CD8-positive, alpha-beta memory T cell (primary cell): ENCODE data around the gene PDZD7. TPM values are rescaled to one million over a fixed set of nuclear protein-coding genes. Genes with fewer than 3 reads are reported as not detected.
A peak's percentile ranks its signal among the peaks of the same experiment; 100 is the strongest.

Experiments used
- CTCF ChIA-PET: fragments of 350-600 bp; sonication (Branson Sonifier 250); formaldehyde crosslinking; loops from one replicate; lab custom pipeline; 2021; ENCODE audit warnings: antibody characterized with exemption; lab: Charles Lee
- POLR2A ChIA-PET: fragments of 350-600 bp; sonication (Branson Sonifier 250); formaldehyde crosslinking; loops from one replicate; lab custom pipeline; 2021; ENCODE audit warnings: antibody characterized with exemption; lab: Charles Lee
- DNase-seq, 5 donors: peaks; one replicate each; pipeline versions ENCODE4 v3.0.0 to v3.0.0-alpha.2; 2020 to 2022; ENCODE audit warnings: mixed read lengths in 1 of 5
- H3K27ac ChIP-seq: one replicate; pipeline ENCODE4 v1.7.0; 2013; ENCODE audit warnings: low read depth, mild to moderate bottlenecking, low read length, moderate library complexity
- H3K27me3 ChIP-seq: 2 replicates; pipeline ENCODE4 v1.7.0; 2013; ENCODE audit warnings: low read length, mild to moderate bottlenecking; ENCODE audit not compliant: insufficient read depth, poor library complexity, severe bottlenecking
- H3K36me3 ChIP-seq: 2 replicates; pipeline ENCODE4 v1.7.0; 2013; ENCODE audit warnings: mild to moderate bottlenecking, low read length, moderate library complexity; ENCODE audit not compliant: insufficient read depth
- H3K4me1 ChIP-seq: 2 replicates; pipeline ENCODE4 v1.7.0; 2013; ENCODE audit warnings: mild to moderate bottlenecking, low read length, moderate library complexity; ENCODE audit not compliant: insufficient read depth
- H3K4me3 ChIP-seq: 2 replicates; pipeline ENCODE4 v1.7.0; 2013; ENCODE audit warnings: mild to moderate bottlenecking, low read length
- H3K9me3 ChIP-seq: 2 replicates; pipeline ENCODE4 v1.7.0; 2013; ENCODE audit warnings: mild to moderate bottlenecking, low read length
- H3K27ac Mint-ChIP-seq, 8 donors: one replicate each; pipeline ENCODE4 v1.8.0; 2020 to 2021; ENCODE audit warnings: mixed read lengths in 8 of 8, mild to moderate bottlenecking in 6 of 8, inconsistent platforms in 3 of 8, moderate library complexity in 3 of 8
- H3K27me3 Mint-ChIP-seq, 2 donors: one replicate each; pipeline ENCODE4 v1.8.0; 2020 to 2021; ENCODE audit warnings: mixed read lengths in 2 of 2, mild to moderate bottlenecking in 1 of 2, moderate library complexity in 1 of 2
- H3K36me3 Mint-ChIP-seq, 3 donors: one replicate each; pipeline ENCODE4 v1.8.0; 2020 to 2021; ENCODE audit warnings: mixed read lengths in 3 of 3, inconsistent platforms in 1 of 3, mild to moderate bottlenecking in 1 of 3
- H3K4me1 Mint-ChIP-seq, 3 donors: one replicate each; pipeline ENCODE4 v1.8.0; 2020 to 2021; ENCODE audit warnings: mixed read lengths in 3 of 3, inconsistent platforms in 1 of 3, mild to moderate bottlenecking in 1 of 3
- H3K4me3 Mint-ChIP-seq, 7 donors: one replicate each; pipeline ENCODE4 v1.8.0; 2020 to 2021; ENCODE audit warnings: mixed read lengths in 7 of 7, mild to moderate bottlenecking in 6 of 7, moderate library complexity in 4 of 7, inconsistent platforms in 2 of 7
- H3K9me3 Mint-ChIP-seq, 5 donors: one replicate each; pipeline ENCODE4 v1.8.0; 2020 to 2022; ENCODE audit warnings: mixed read lengths in 5 of 5, mild to moderate bottlenecking in 3 of 5, moderate library complexity in 2 of 5, inconsistent platforms in 1 of 5
- polyA plus RNA-seq: library from polyadenylated mRNA; unstranded; fragments of 300-500 nt; fragmentation: Illumina TruSeq; gene quantifications from one replicate; pipeline ENCODE4 v1.2.3, GENCODE V29; 2021
- total RNA-seq, 2 experiments: library from RNA; stranded (reverse); gene quantifications; one replicate each; pipeline ENCODE4 v1.2.3, GENCODE V29; 2021

The PDZD7 gene
- total and polyA plus RNA-seq, 3 experiments from 2014 or later, result 0.23 to 0.33 (median 0.31) TPM

DNA sequence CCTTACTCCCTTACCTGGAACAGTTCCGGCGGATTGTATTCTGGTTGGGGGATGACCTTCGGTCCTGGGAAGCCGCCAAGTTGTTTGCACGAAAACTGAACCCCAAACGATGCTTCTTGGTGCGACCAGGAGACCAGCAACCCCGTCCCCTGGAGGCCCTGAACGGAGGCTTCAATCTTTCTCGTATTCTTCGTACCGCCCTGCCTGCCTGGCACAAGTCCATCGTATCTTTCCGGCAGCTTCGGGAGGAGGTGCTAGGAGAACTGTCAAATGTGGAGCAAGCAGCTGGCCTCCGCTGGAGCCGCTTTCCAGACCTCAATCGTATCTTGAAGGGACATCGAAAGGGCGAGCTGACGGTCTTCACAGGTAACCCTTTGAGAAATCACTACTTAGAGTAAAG, 41.8 kb downstream of the PDZD7 start:
- peaks cover 13% of the 10 kb centered on the region for H3K36me3 ChIP-seq
- peaks cover 11 to 65% (median 15%) of the 10 kb centered on the region in 3 donors for H3K36me3 Mint-ChIP-seq
- no peaks in the 10 kb centered on the region for H3K9me3 Mint-ChIP-seq
- no peak overlapping the region for H3K4me3 ChIP-seq
- no peak overlapping the region for H3K27ac ChIP-seq
- peaks cover 38 to 58% (median 40%) of the 10 kb centered on the region in 3 donors for H3K4me1 Mint-ChIP-seq
- peaks cover 0 to 1% of the 10 kb centered on the region in 2 donors for H3K27me3 Mint-ChIP-seq
- H3K4me1 ChIP-seq, result peaks cover 28% of the 10 kb centered on the region
- no peak for DNase-seq
- H3K9me3 ChIP-seq, result no peaks in the 10 kb centered on the region
- POLR2A ChIA-PET, result interaction anchor here (1.0 kb wide), 1 partner anchor 8 kb away, joined by 5 read pairs; no protein-coding TSS in a partner anchor
- CTCF ChIA-PET, result interaction anchor here (1.5 to 6.8 kb wide), 4 partner anchors 9 to 30 kb away, joined by 6 to 73 read pairs (median 9); partner anchors contain the start of genes LZTS2 and SEMA4G
- H3K27me3 ChIP-seq, result no peaks in the 10 kb centered on the region
- H3K27ac Mint-ChIP-seq, result no peak overlapping the region
- peak overlapping the region in 1 of 7 donors; percentile 24 for H3K4me3 Mint-ChIP-seq

GRCh38 chr10:100988166-100988565, 42.8 kb downstream of the PDZD7 start:
- Histone ChIP-seq H3K9me3 (no peaks in the 10 kb centered on the region), H3K27ac (no peak overlapping the region), H3K4me3 (peak overlapping the region; percentile 99), H3K27me3 (no peaks in the 10 kb centered on the region), H3K4me1 (peaks cover 28% of the 10 kb centered on the region), H3K36me3 (peaks cover 13% of the 10 kb centered on the region)
- DNase-seq, result no peak
- POLR2A ChIA-PET, result interaction anchor here (1.0 kb wide), 1 partner anchor 9 kb away, joined by 5 read pairs; no protein-coding TSS in a partner anchor
- Mint-ChIP-seq H3K27ac (peak overlapping the region in 4 of 8 donors; percentile 44 to 92 (median 88)), H3K4me1 (peaks cover 38 to 58% (median 40%) of the 10 kb centered on the region in 3 donors), H3K36me3 (peaks cover 11 to 62% (median 11%) of the 10 kb centered on the region in 3 donors), H3K9me3 (no peaks in the 10 kb centered on the region), H3K27me3 (peaks cover 0 to 1% of the 10 kb centered on the region in 2 donors), H3K4me3 (peak overlapping the region; percentile 86 to 99 (median 93))
- CTCF ChIA-PET, result interaction anchor here (1.3 to 6.8 kb wide), 5 partner anchors 10 to 43 kb away, joined by 4 to 73 read pairs (median 7); partner anchors contain the start of genes LZTS2, PDZD7, SEMA4G and SFXN3

DNA sequence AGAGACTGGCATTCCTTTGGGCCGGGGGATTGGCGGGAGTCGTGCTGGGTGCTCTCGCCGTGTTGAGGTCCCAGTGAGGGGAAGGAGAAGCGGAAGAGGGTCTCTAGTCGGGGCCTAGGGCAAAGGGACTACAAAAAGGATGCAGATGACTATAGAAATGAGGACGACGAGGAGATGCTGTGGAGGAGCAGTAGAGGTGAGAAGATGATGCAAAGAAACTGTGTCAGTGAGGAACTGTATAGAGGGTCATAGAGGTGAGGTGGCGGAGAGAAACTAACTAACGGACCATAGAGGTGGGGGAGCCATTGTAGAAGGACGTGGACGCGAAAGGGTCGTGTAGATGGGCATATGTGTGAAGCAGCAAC, 43.3 kb downstream of the PDZD7 start:
- peaks cover 11 to 62% (median 11%) of the 10 kb centered on the region in 3 donors for H3K36me3 Mint-ChIP-seq
- Histone ChIP-seq H3K4me3 (peak overlapping the region; percentile 99), H3K9me3 (no peaks in the 10 kb centered on the region), H3K27me3 (no peaks in the 10 kb centered on the region), H3K36me3 (peaks cover 13% of the 10 kb centered on the region), H3K27ac (peak overlapping the region; percentile 76), H3K4me1 (peaks cover 28% of the 10 kb centered on the region)
- CTCF ChIA-PET, result interaction anchor here (0.9 to 6.8 kb wide), 4 partner anchors 10 to 63 kb away, joined by 3 to 73 read pairs (median 5); partner anchors contain the start of genes LZTS2, PDZD7 and SFXN3
- peak overlapping the region; percentile 44 to 96 (median 88) for H3K27ac Mint-ChIP-seq
- H3K4me1 Mint-ChIP-seq, result peaks cover 38 to 58% (median 40%) of the 10 kb centered on the region in 3 donors
- H3K9me3 Mint-ChIP-seq, result no peaks in the 10 kb centered on the region
- H3K27me3 Mint-ChIP-seq, result peaks cover 0 to 1% of the 10 kb centered on the region in 2 donors
- H3K4me3 Mint-ChIP-seq, result peak overlapping the region; percentile 86 to 99 (median 93)
- POLR2A ChIA-PET, result interaction anchor here (3.0 kb wide), 1 partner anchor 9 kb away, joined by 10 read pairs; no protein-coding TSS in a partner anchor
- no peak for DNase-seq

GRCh38 chr10:100986952-100987684, 43.8 kb downstream of the PDZD7 start, which contains the start of the genes MRPL43 and TWNK:
MRPL43 (minus strand) TSS chr10:100987497; CDS start chr10:100987443, 54 bp downstream.
TWNK (plus strand) TSS chr10:100987543; CDS start chr10:100988211, 668 bp downstream.
- ChIA-PET CTCF (interaction anchor here (0.9 to 6.8 kb wide), 4 partner anchors 11 to 64 kb away, joined by 3 to 73 read pairs (median 6); partner anchors contain the start of genes LZTS2, PDZD7 and SFXN3), POLR2A (interaction anchor here (3.0 kb wide), 1 partner anchor 10 kb away, joined by 10 read pairs; no protein-coding TSS in a partner anchor)
- H3K4me1 Mint-ChIP-seq, result peaks cover 38 to 58% (median 40%) of the 10 kb centered on the region in 3 donors
- DNase-seq, result peak; percentile 78 to 89 (median 79)
- Histone ChIP-seq H3K4me3 (peak within 1 kb of the TSS; percentile 99), H3K9me3 (no peaks in the 10 kb centered on the region), H3K27ac (peak within 1 kb of the TSS; percentile 76), H3K4me1 (peaks cover 28% of the 10 kb centered on the region), H3K36me3 (peaks cover 13% of the 10 kb centered on the region), H3K27me3 (no peaks in the 10 kb centered on the region)
- H3K4me3 Mint-ChIP-seq, result peak within 1 kb of the TSS; percentile 86 to 99 (median 93)
- H3K27ac Mint-ChIP-seq, result peak within 1 kb of the TSS; percentile 44 to 96 (median 88)
- H3K27me3 Mint-ChIP-seq, result peaks cover 0 to 1% of the 10 kb centered on the region in 2 donors
- no peaks in the 10 kb centered on the region for H3K9me3 Mint-ChIP-seq
- H3K36me3 Mint-ChIP-seq, result peaks cover 11 to 65% (median 11%) of the 10 kb centered on the region in 3 donors

DNA sequence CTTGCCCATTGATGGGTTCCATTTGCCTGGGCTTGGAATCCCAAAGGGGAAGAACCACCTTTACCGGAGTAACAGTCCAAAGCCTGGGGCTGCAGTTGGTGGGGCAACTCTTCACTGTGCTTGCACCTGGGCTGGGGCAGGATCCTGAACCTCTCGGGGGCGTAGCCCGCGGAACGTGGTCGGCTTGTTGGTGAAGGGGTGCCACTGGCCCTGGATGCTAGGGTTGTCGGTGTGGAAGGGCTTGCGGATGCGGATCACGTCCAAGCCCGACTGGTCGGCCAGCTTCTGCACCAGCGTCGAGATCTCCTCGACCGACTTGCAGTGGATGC, 44.3 kb downstream of the PDZD7 start:
- peaks cover 0 to 1% of the 10 kb centered on the region in 2 donors for H3K27me3 Mint-ChIP-seq
- H3K27ac Mint-ChIP-seq, result peak overlapping the region in 5 of 8 donors; percentile 14 to 92 (median 45)
- peaks cover 38 to 58% (median 40%) of the 10 kb centered on the region in 3 donors for H3K4me1 Mint-ChIP-seq
- H3K27me3 ChIP-seq, result no peaks in the 10 kb centered on the region
- peaks cover 11 to 67% (median 11%) of the 10 kb centered on the region in 3 donors for H3K36me3 Mint-ChIP-seq
- peak overlapping the region; percentile 76 for H3K27ac ChIP-seq
- H3K4me1 ChIP-seq, result peaks cover 28% of the 10 kb centered on the region
- no peak for DNase-seq
- H3K4me3 Mint-ChIP-seq, result peak overlapping the region; percentile 86 to 99 (median 93)
- no peaks in the 10 kb centered on the region for H3K9me3 Mint-ChIP-seq
- CTCF ChIA-PET, result interaction anchor here (2.2 to 6.8 kb wide), 2 partner anchors 12 to 28 kb away, joined by 9 to 73 read pairs; partner anchors contain the start of gene LZTS2
- POLR2A ChIA-PET, result interaction anchor here (3.0 kb wide), 1 partner anchor 10 kb away, joined by 10 read pairs; no protein-coding TSS in a partner anchor
- H3K9me3 ChIP-seq, result no peaks in the 10 kb centered on the region
- H3K36me3 ChIP-seq, result peaks cover 13% of the 10 kb centered on the region
- peak overlapping the region; percentile 99 for H3K4me3 ChIP-seq

GRCh38 chr10:100985336-100985735, 45.6 kb downstream of the PDZD7 start:
- POLR2A ChIA-PET, result interaction anchor here (0.7 to 3.0 kb wide), 2 partner anchors 12 to 14 kb away, joined by 3 to 10 read pairs; partner anchors contain the start of gene LZTS2
- H3K27me3 Mint-ChIP-seq, result peaks cover 0 to 1% of the 10 kb centered on the region in 2 donors

GRCh38 chr10:100984672-100985177, 46.2 kb downstream of the PDZD7 start:
- Histone ChIP-seq H3K27ac (no peak overlapping the region), H3K4me1 (peaks cover 28% of the 10 kb centered on the region), H3K9me3 (no peaks in the 10 kb centered on the region), H3K36me3 (peaks cover 4% of the 10 kb centered on the region), H3K27me3 (no peaks in the 10 kb centered on the region), H3K4me3 (no peak overlapping the region)
- Mint-ChIP-seq H3K9me3 (no peaks in the 10 kb centered on the region), H3K36me3 (peaks cover 0 to 69% (median 8%) of the 10 kb centered on the region in 3 donors), H3K27ac (no peak overlapping the region), H3K4me3 (peak overlapping the region in 1 of 7 donors; percentile 93), H3K27me3 (peaks cover 0 to 1% of the 10 kb centered on the region in 2 donors), H3K4me1 (peaks cover 30 to 48% (median 32%) of the 10 kb centered on the region in 3 donors)
- DNase-seq, result no peak
- ChIA-PET POLR2A (interaction anchor here (0.7 to 3.0 kb wide), 2 partner anchors 12 to 15 kb away, joined by 3 to 10 read pairs; partner anchors contain the start of gene LZTS2), CTCF (interaction anchor here (6.8 kb wide), 1 partner anchor 13 kb away, joined by 73 read pairs; the partner anchor contains the start of gene LZTS2)

More at GRCh38 chr10:100985336-100985735, 45.6 kb downstream of the PDZD7 start:
- DNase-seq, result no peak
- H3K4me1 Mint-ChIP-seq, result peaks cover 32 to 50% (median 33%) of the 10 kb centered on the region in 3 donors
- peaks cover 28% of the 10 kb centered on the region for H3K4me1 ChIP-seq
- H3K4me3 Mint-ChIP-seq, result peak overlapping the region in 6 of 7 donors; percentile 23 to 99 (median 92)
- no peaks in the 10 kb centered on the region for H3K27me3 ChIP-seq
- H3K4me3 ChIP-seq, result no peak overlapping the region
- H3K36me3 Mint-ChIP-seq, result peaks cover under 1 to 67% (median 6%) of the 10 kb centered on the region in 3 donors
- no peak overlapping the region for H3K27ac Mint-ChIP-seq
- no peak overlapping the region for H3K27ac ChIP-seq
- H3K9me3 ChIP-seq, result no peaks in the 10 kb centered on the region
- CTCF ChIA-PET, result interaction anchor here (2.2 to 6.8 kb wide), 2 partner anchors 13 to 29 kb away, joined by 9 to 73 read pairs; partner anchors contain the start of gene LZTS2
- H3K9me3 Mint-ChIP-seq, result no peaks in the 10 kb centered on the region
- H3K36me3 ChIP-seq, result peaks cover 5% of the 10 kb centered on the region
